ENCODE results near the gene FKBP5. TPM values are rescaled to one million over a fixed set of nuclear protein-coding genes. Genes with fewer than 3 reads are reported as not detected.

The FKBP5 gene
- total and polyA plus RNA-seq, 2 of the 4 experiments (the other 2 are of a cell fraction), result 6.8 to 7.0 TPM

DNA sequence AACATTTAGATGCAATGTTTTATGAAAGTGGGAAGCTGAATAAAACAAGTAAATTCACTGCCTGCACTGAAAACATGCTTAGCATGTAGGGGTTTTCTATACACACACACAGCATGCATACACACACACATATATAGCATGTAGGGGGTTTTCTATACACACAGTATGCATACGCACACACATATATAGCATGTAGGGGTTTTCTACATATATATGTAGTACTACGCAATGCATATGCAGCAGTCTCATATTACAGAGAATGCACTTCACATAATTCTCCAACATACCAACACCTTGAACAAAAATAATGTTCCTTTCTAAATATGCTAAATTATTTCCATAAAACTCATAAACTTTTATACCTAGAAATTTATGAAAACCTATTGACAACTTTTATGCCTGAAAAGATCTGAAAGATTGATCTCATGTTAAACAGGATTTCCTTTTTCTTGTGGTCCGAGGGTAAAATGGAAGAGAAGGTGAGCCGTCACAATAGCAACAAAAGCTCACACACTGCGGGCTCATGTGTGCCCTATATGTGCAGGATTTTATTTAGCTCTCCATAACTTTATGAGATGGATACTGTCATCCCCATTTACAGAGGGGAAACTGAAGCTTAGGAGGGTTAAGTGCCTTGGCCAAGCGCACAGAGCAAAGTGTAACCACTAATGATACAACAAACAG is 94.1 kb downstream of the FKBP5 start:
- Histone ChIP-seq H3K23ac (ENCODE audit: low read depth, low read length) (no peak overlapping the region), H3K9me3 (ENCODE audit: control insufficient read depth, insufficient read depth, low read length) (no peaks in the 10 kb centered on the region), H3K9me1 (ENCODE audit: insufficient read depth, low read length) (peaks cover 7% of the 10 kb centered on the region), H2AFZ (replicated peaks; ENCODE audit: low read length, poor library complexity) (no peak overlapping the region), H3K4me3 (ENCODE audit: insufficient read depth, low read depth, low read length) (no peak overlapping the region), H3K79me1 (ENCODE audit: low read depth in 1 of 2, low read length in 2 of 2) (no peaks in the 10 kb centered on the region; a peak in 1 of 4 replicates), H3K36me3 (ENCODE audit: control insufficient read depth, insufficient read depth, low read length) (no peaks in the 10 kb centered on the region), H3K4me1 (ENCODE audit: control insufficient read depth, insufficient read depth, low read length) (peaks cover 3% of the 10 kb centered on the region), H2BK20ac (ENCODE audit: low read depth, low read length) (no peak overlapping the region), H3K27me3 (ENCODE audit: control insufficient read depth, insufficient read depth, low read length) (no peaks in the 10 kb centered on the region), H3K4ac (ENCODE audit: low read depth, low read length) (no peak overlapping the region), H2AK5ac (ENCODE audit: low read depth, low read length) (no peak overlapping the region), H4K8ac (ENCODE audit: low read depth in 2 of 2, low read length in 2 of 2) (no peak overlapping the region), H4K5ac (ENCODE audit: low read depth, low read length) (no peak overlapping the region), H3K56ac (ENCODE audit: extremely low read depth, insufficient read depth, low read length) (no peak overlapping the region), H3K14ac (replicated peaks; ENCODE audit: low read depth, low read length) (no peak overlapping the region), H3K18ac (ENCODE audit: low read depth, low read length) (no peak overlapping the region), H3K27ac (ENCODE audit: insufficient read depth, low read length) (no peak overlapping the region), H2BK120ac (ENCODE audit: low read depth, low read length) (no peak overlapping the region), H3K4me2 (ENCODE audit: low read depth, low read length) (no peak overlapping the region), H2AK9ac (replicated peaks; ENCODE audit: low read depth, low read length, poor library complexity) (no peak overlapping the region), H3K9ac (ENCODE audit: low read depth, low read length) (no peak overlapping the region), H4K20me1 (ENCODE audit: insufficient read depth, low read length) (no peaks in the 10 kb centered on the region), H2BK15ac (ENCODE audit: low read depth, low read length) (no peak overlapping the region), H4K91ac (ENCODE audit: insufficient read depth, low read depth, low read length) (no peak overlapping the region), H2BK5ac (ENCODE audit: low read depth, low read length, poor library complexity, severe bottlenecking) (no peak overlapping the region)
- BruUV-seq (replicated peaks), result no TSS peak
- intact Hi-C loops (cut with micrococcal nuclease) (no loop called here), in situ Hi-C loops (cut with MboI; ENCODE audit: low sequenced_read_pairs) (no loop called here), dilution Hi-C loops (cut with HindIII; ENCODE audit: low sequenced_read_pairs, unreplicated experiment) (no loop called here)
- no CpG with 5 or more reads among the region's 6 CpGs for WGBS, 2 experiments (ENCODE audit: extremely low coverage in 2 of 2, insufficient read length in 1 of 2)
- ChIA-PET CTCF (interaction anchor here (0.6 kb wide), 1 partner anchor 10 kb away, joined by 3 read pairs; no protein-coding TSS in a partner anchor), POLR2A (ENCODE audit: unreplicated experiment) (no interaction called here)
- DNase-seq, result no peak
- TF ChIP-seq MXI1 (IDR thresholded peaks at IDR 0.05; ENCODE audit: borderline replicate concordance, low read depth, low read length) (no peak), MAZ (IDR thresholded peaks at IDR 0.05; ENCODE audit: borderline replicate concordance, low read depth, low read length) (no peak), RAD21 (IDR thresholded peaks at IDR 0.05; ENCODE audit: low read length) (no peak), POLR2A (IDR thresholded peaks at IDR 0.05; ENCODE audit: low read depth, low read length) (no peak), SMC3 (IDR thresholded peaks at IDR 0.05; ENCODE audit: low read depth, low read length) (no peak), RFX5 (IDR thresholded peaks at IDR 0.05; ENCODE audit: low read depth, low read length) (no peak)
- TF ChIP-seq, protein P1, sequence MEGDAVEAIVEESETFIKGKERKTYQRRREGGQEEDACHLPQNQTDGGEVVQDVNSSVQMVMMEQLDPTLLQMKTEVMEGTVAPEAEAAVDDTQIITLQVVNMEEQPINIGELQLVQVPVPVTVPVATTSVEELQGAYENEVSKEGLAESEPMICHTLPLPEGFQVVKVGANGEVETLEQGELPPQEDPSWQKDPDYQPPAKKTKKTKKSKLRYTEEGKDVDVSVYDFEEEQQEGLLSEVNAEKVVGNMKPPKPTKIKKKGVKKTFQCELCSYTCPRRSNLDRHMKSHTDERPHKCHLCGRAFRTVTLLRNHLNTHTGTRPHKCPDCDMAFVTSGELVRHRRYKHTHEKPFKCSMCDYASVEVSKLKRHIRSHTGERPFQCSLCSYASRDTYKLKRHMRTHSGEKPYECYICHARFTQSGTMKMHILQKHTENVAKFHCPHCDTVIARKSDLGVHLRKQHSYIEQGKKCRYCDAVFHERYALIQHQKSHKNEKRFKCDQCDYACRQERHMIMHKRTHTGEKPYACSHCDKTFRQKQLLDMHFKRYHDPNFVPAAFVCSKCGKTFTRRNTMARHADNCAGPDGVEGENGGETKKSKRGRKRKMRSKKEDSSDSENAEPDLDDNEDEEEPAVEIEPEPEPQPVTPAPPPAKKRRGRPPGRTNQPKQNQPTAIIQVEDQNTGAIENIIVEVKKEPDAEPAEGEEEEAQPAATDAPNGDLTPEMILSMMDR (conservative IDR thresholded peaks at IDR 0.05; ENCODE audit: low read depth, low read length), result no peak
- ATAC-seq (ENCODE audit: low read depth), result no peak
